ENCODE data around the gene S100A9.
"Not testable (repeated sequence)": the region's sequence is repeated elsewhere in the genome, so short reads cannot be mapped to it uniquely, and the experiment has no call there.

The S100A9 gene

GRCh38 chr1:153404086-153404635, 46.5 kb downstream of the S100A9 start:
- Histone ChIP-seq H2BK12ac (ENCODE audit: low read length in 2 of 2) (no peak overlapping the region), H2AFZ (ENCODE audit: low read depth, low read length) (no peak overlapping the region), H3K9ac (ENCODE audit: low read length) (no peak overlapping the region), H3K14ac (ENCODE audit: low read length in 2 of 2) (no peak overlapping the region), H3K27ac (ENCODE audit: low read length, poor library complexity, severe bottlenecking) (no peak overlapping the region), H4K8ac (ENCODE audit: low read length) (no peak overlapping the region), H3K27me3 (ENCODE audit: control insufficient read depth in 1 of 2, insufficient read depth in 1 of 2, low read length in 2 of 2) (peaks cover 12 to 54% of the 10 kb centered on the region in 2 experiments), H3K18ac (ENCODE audit: low read depth in 1 of 2, low read length in 2 of 2) (no peak overlapping the region), H3K4ac (ENCODE audit: low read depth in 1 of 2, low read length in 2 of 2) (no peak overlapping the region), H3K4me2 (ENCODE audit: low read length, poor library complexity, severe bottlenecking) (no peak overlapping the region), H3K4me1 (ENCODE audit: control insufficient read depth, insufficient read depth, low read depth, low read length) (no peaks in the 10 kb centered on the region), H3K23ac (ENCODE audit: low read length in 2 of 2) (no peak overlapping the region), H2BK15ac (ENCODE audit: low read depth, poor library complexity, severe bottlenecking) (no peak overlapping the region), H2BK120ac (ENCODE audit: low read depth, low read length) (no peak overlapping the region), H2BK5ac (ENCODE audit: low read depth, low read length, poor library complexity, severe bottlenecking) (no peak overlapping the region), H3K36me3 (ENCODE audit: control insufficient read depth in 1 of 2, insufficient read depth in 2 of 2, low read depth in 1 of 2, low read length in 2 of 2) (no peaks in the 10 kb centered on the region), H2AK5ac (ENCODE audit: low read length, severe bottlenecking) (no peak overlapping the region), H4K91ac (ENCODE audit: low read length) (no peak overlapping the region), H3K79me1 (replicated peaks; ENCODE audit: low read length, poor library complexity, severe bottlenecking) (no peaks in the 10 kb centered on the region), H3K4me3 (ENCODE audit: insufficient read depth in 1 of 2, low read depth in 1 of 2, low read length in 2 of 2) (no peak overlapping the region), H3K9me3 (ENCODE audit: control insufficient read depth, low read length) (no peaks in the 10 kb centered on the region)
- 81% methylated on average over 6 of the region's 7 CpGs for WGBS
- no peak for DNase-seq

- Histone ChIP-seq H4K8ac (ENCODE audit: low read length) (no peak overlapping the region), H3K14ac (ENCODE audit: low read length in 2 of 2) (no peak overlapping the region), H4K91ac (ENCODE audit: low read length) (no peak overlapping the region), H3K36me3 (ENCODE audit: control insufficient read depth in 1 of 2, insufficient read depth in 2 of 2, low read depth in 1 of 2, low read length in 2 of 2) (no peaks in the 10 kb centered on the region), H3K4me1 (ENCODE audit: control insufficient read depth, insufficient read depth, low read depth, low read length) (no peaks in the 10 kb centered on the region), H3K27me3 (ENCODE audit: control insufficient read depth in 1 of 2, insufficient read depth in 1 of 2, low read length in 2 of 2) (peaks cover 7 to 48% of the 10 kb centered on the region in 2 experiments), H3K4me3 (ENCODE audit: insufficient read depth in 1 of 2, low read depth in 1 of 2, low read length in 2 of 2) (no peak overlapping the region), H3K79me1 (replicated peaks; ENCODE audit: low read length, poor library complexity, severe bottlenecking) (no peaks in the 10 kb centered on the region), H3K9me3 (ENCODE audit: control insufficient read depth, low read length) (no peaks in the 10 kb centered on the region), H2BK12ac (ENCODE audit: low read length in 2 of 2) (no peak overlapping the region), H3K23ac (ENCODE audit: low read length in 2 of 2) (no peak overlapping the region), H3K4me2 (ENCODE audit: low read length, poor library complexity, severe bottlenecking) (no peak overlapping the region), H2AFZ (ENCODE audit: low read depth, low read length) (no peak overlapping the region), H3K18ac (ENCODE audit: low read depth in 1 of 2, low read length in 2 of 2) (no peak overlapping the region), H3K4ac (ENCODE audit: low read depth in 1 of 2, low read length in 2 of 2) (no peak overlapping the region), H2BK5ac (ENCODE audit: low read depth, low read length, poor library complexity, severe bottlenecking) (no peak overlapping the region), H3K9ac (ENCODE audit: low read length) (no peak overlapping the region), H2AK5ac (ENCODE audit: low read length, severe bottlenecking) (no peak overlapping the region), H2BK15ac (ENCODE audit: low read depth, poor library complexity, severe bottlenecking) (no peak overlapping the region), H3K27ac (ENCODE audit: low read length, poor library complexity, severe bottlenecking) (no peak overlapping the region), H2BK120ac (ENCODE audit: low read depth, low read length) (no peak overlapping the region)
- no peak for DNase-seq
- 44% methylated on average over 15 of the region's 15 CpGs for WGBS
Measured at GRCh38 chr1:153404768-153405167, 47.1 kb downstream of the S100A9 start.

- H3K36me3 ChIP-seq (ENCODE audit: control insufficient read depth in 1 of 2, insufficient read depth in 2 of 2, low read depth in 1 of 2, low read length in 2 of 2); H3K18ac ChIP-seq (ENCODE audit: low read depth in 1 of 2, low read length in 2 of 2); H3K14ac ChIP-seq (ENCODE audit: low read length in 2 of 2); H3K79me1 ChIP-seq (replicated peaks; ENCODE audit: low read length, poor library complexity, severe bottlenecking); H3K9me3 ChIP-seq (ENCODE audit: control insufficient read depth, low read length); H4K8ac ChIP-seq (ENCODE audit: low read length); H4K91ac ChIP-seq (ENCODE audit: low read length); H3K23ac ChIP-seq (ENCODE audit: low read length in 2 of 2); H3K4ac ChIP-seq (ENCODE audit: low read depth in 1 of 2, low read length in 2 of 2); H3K27ac ChIP-seq (ENCODE audit: low read length, poor library complexity, severe bottlenecking); H3K4me1 ChIP-seq (ENCODE audit: control insufficient read depth, insufficient read depth, low read depth, low read length); H2BK120ac ChIP-seq (ENCODE audit: low read depth, low read length); H3K4me3 ChIP-seq (ENCODE audit: insufficient read depth in 1 of 2, low read depth in 1 of 2, low read length in 2 of 2); H2BK15ac ChIP-seq (ENCODE audit: low read depth, poor library complexity, severe bottlenecking); DNase-seq; H3K9ac ChIP-seq (ENCODE audit: low read length); H2BK5ac ChIP-seq (ENCODE audit: low read depth, low read length, poor library complexity, severe bottlenecking); H3K4me2 ChIP-seq (ENCODE audit: low read length, poor library complexity, severe bottlenecking); H2AFZ ChIP-seq (ENCODE audit: low read depth, low read length); H2AK5ac ChIP-seq (ENCODE audit: low read length, severe bottlenecking); H2BK12ac ChIP-seq (ENCODE audit: low read length in 2 of 2): not testable (repeated sequence)
- H3K27me3 ChIP-seq (ENCODE audit: control insufficient read depth in 1 of 2, insufficient read depth in 1 of 2, low read length in 2 of 2), result peaks cover 6 to 42% of the 10 kb centered on the region in 2 experiments
- WGBS, result 55% methylated on average over 5 of the region's 6 CpGs
Measured at GRCh38 chr1:153405825-153406599, 48.4 kb downstream of the S100A9 start.

- not testable (repeated sequence) for H3K4me1 ChIP-seq (ENCODE audit: control insufficient read depth, insufficient read depth, low read depth, low read length); H4K91ac ChIP-seq (ENCODE audit: low read length); H2BK5ac ChIP-seq (ENCODE audit: low read depth, low read length, poor library complexity, severe bottlenecking); H2AFZ ChIP-seq (ENCODE audit: low read depth, low read length); H3K36me3 ChIP-seq (ENCODE audit: control insufficient read depth in 1 of 2, insufficient read depth in 2 of 2, low read depth in 1 of 2, low read length in 2 of 2); H2BK120ac ChIP-seq (ENCODE audit: low read depth, low read length); H2BK12ac ChIP-seq (ENCODE audit: low read length in 2 of 2); H3K4ac ChIP-seq (ENCODE audit: low read depth in 1 of 2, low read length in 2 of 2); H2AK5ac ChIP-seq (ENCODE audit: low read length, severe bottlenecking); H3K23ac ChIP-seq (ENCODE audit: low read length in 2 of 2); H3K27ac ChIP-seq (ENCODE audit: low read length, poor library complexity, severe bottlenecking); H3K9me3 ChIP-seq (ENCODE audit: control insufficient read depth, low read length); H3K79me1 ChIP-seq (replicated peaks; ENCODE audit: low read length, poor library complexity, severe bottlenecking); H3K4me2 ChIP-seq (ENCODE audit: low read length, poor library complexity, severe bottlenecking); H3K14ac ChIP-seq (ENCODE audit: low read length in 2 of 2); H3K9ac ChIP-seq (ENCODE audit: low read length); H2BK15ac ChIP-seq (ENCODE audit: low read depth, poor library complexity, severe bottlenecking); H3K18ac ChIP-seq (ENCODE audit: low read depth in 1 of 2, low read length in 2 of 2); DNase-seq; H4K8ac ChIP-seq (ENCODE audit: low read length); H3K4me3 ChIP-seq (ENCODE audit: insufficient read depth in 1 of 2, low read depth in 1 of 2, low read length in 2 of 2)
- peaks cover 1 to 30% of the 10 kb centered on the region in 2 experiments for H3K27me3 ChIP-seq (ENCODE audit: control insufficient read depth in 1 of 2, insufficient read depth in 1 of 2, low read length in 2 of 2)
- WGBS, result 58% methylated on average over 11 of the region's 11 CpGs
Measured at GRCh38 chr1:153407274-153407673, 49.6 kb downstream of the S100A9 start.
